Left lung (tissue), 10 donors: Measurements from ENCODE around the gene HPGD. TPM values are rescaled to one million over a fixed set of nuclear protein-coding genes. Genes with fewer than 3 reads are reported as not detected.

ENCODE experiments used
- ATAC-seq: fragments of 200-7000 bp; cut with Tn5 transposase; one replicate; pipeline ENCODE4 v1.9.1; 2020; ENCODE audit warnings: moderate library complexity
- DNase-seq, 4 donors: peaks; one replicate each; pipeline ENCODE4 v3.0.0-alpha.2; 2013 to 2020
- H3K27ac ChIP-seq, 2 donors: fragments of 200-600 bp; sonication (generic) in 1 of 2; one replicate each; pipeline versions ENCODE4 v1.5.0 to v1.8.0; 2020 to 2021
- H3K27me3 ChIP-seq, 2 donors: fragments of 200-600 bp; sonication (generic) in 1 of 2; one replicate each; pipeline versions ENCODE4 v1.5.0 to v1.8.0; 2020 to 2021
- H3K36me3 ChIP-seq, 2 donors: fragments of 200-600 bp; sonication (generic) in 1 of 2; one replicate each; pipeline versions ENCODE4 v1.5.0 to v1.8.0; 2020 to 2021
- H3K4me1 ChIP-seq, 2 donors: fragments of 200-600 bp; one replicate each; pipeline ENCODE4 v1.8.0; 2021
- H3K4me3 ChIP-seq, 2 donors: fragments of 200-600 bp; sonication (generic) in 1 of 2; one replicate each; pipeline versions ENCODE4 v1.5.0 to v1.8.0; 2020 to 2021; ENCODE audit warnings: mild to moderate bottlenecking in 1 of 2
- H3K9me3 ChIP-seq, 2 donors: fragments of 200-600 bp; sonication (generic) in 1 of 2; one replicate each; pipeline versions ENCODE4 v1.5.0 to v1.8.0; 2020 to 2021
- CTCF ChIP-seq, 2 donors: fragments of 200-600 bp; sonication (generic) in 1 of 2; IDR thresholded peaks; one replicate each; pipeline versions ENCODE4 v1.5.0 to v1.8.0; 2021; ENCODE audit warnings: antibody characterized with exemption in 2 of 2
- intact Hi-C, 2 donors: fragments of 100-400 bp; cut with DNase I; formaldehyde crosslinking; loops; one replicate each; pipeline versions ENCODE4 v1.11.2 to v1.14.2; 2022
- polyA plus RNA-seq, 6 donors: library from polyadenylated mRNA; unstranded; fragments of 120-200 nt; gene quantifications; one replicate each; pipeline ENCODE4 v1.2.1, GENCODE V29; 2013; ENCODE audit not compliant: insufficient read length in 6 of 6
- total RNA-seq, 2 donors: library from RNA; stranded (reverse); fragmentation: NEBNext Ultra II Directional; extraction: Animal tissue kit (Norgen Biotek cat#: 25700); gene quantifications; one replicate each; pipeline ENCODE4 v1.2.1, GENCODE V29; 2021
- donor health status: DM: no; HTN: yes; CAD: no.
- donor health status: DM: no; HTN: no; CAD: no.

Gene HPGD
- total and polyA plus RNA-seq, 8 donors: 45.4 to 169 (median 124) TPM

GRCh38 chr4:174532445-174532844, 10.2 kb upstream of the HPGD start:
- no peaks in the 10 kb centered on the region for H3K36me3 ChIP-seq
- H3K9me3 ChIP-seq: no peaks in the 10 kb centered on the region
- no peaks in the 10 kb centered on the region for H3K4me1 ChIP-seq
- no peak for TF ChIP-seq CTCF (IDR thresholded peaks at IDR 0.05)
- DNase-seq (no peak), ATAC-seq (no peak)
- H3K27me3 ChIP-seq: no peaks in the 10 kb centered on the region
- intact Hi-C loops: no loop called here
- no peak overlapping the region for H3K4me3 ChIP-seq
- H3K27ac ChIP-seq: no peak overlapping the region

GRCh38 chr4:174531486-174531885, 9.2 kb upstream of the HPGD start:
- DNase-seq (no peak), ATAC-seq (no peak)
- no peaks in the 10 kb centered on the region for H3K36me3 ChIP-seq
- no peak overlapping the region for H3K27ac ChIP-seq
- H3K4me1 ChIP-seq: no peaks in the 10 kb centered on the region
- TF ChIP-seq CTCF (IDR thresholded peaks at IDR 0.05): no peak
- H3K4me3 ChIP-seq: no peak overlapping the region
- intact Hi-C loops: no loop called here
- no peaks in the 10 kb centered on the region for H3K27me3 ChIP-seq
- H3K9me3 ChIP-seq: no peaks in the 10 kb centered on the region

- TF ChIP-seq CTCF (IDR thresholded peaks at IDR 0.05): no peak
- intact Hi-C loops: no loop called here
- DNase-seq (no peak), ATAC-seq (no peak)
- Histone ChIP-seq H3K27ac (no peak overlapping the region), H3K36me3 (no peaks in the 10 kb centered on the region), H3K9me3 (no peaks in the 10 kb centered on the region), H3K27me3 (peaks cover 10 to 20% of the 10 kb centered on the region in 2 donors), H3K4me1 (peaks cover 0 to under 1% of the 10 kb centered on the region in 2 donors), H3K4me3 (no peak overlapping the region)
Measured at GRCh38 chr4:174528226-174528625, 5.9 kb upstream of the HPGD start.

- intact Hi-C loops: no loop called here
- Histone ChIP-seq H3K4me1 (peaks cover 5 to 8% of the 10 kb centered on the region in 2 donors), H3K4me3 (no peak overlapping the region), H3K36me3 (no peaks in the 10 kb centered on the region), H3K9me3 (no peaks in the 10 kb centered on the region), H3K27me3 (peaks cover 16 to 35% of the 10 kb centered on the region in 2 donors), H3K27ac (no peak overlapping the region)
- ATAC-seq: no peak
- TF ChIP-seq CTCF (IDR thresholded peaks at IDR 0.05): no peak
- no peak for DNase-seq
Measured at GRCh38 chr4:174526731-174527130, 4.4 kb upstream of the HPGD start.

- Histone ChIP-seq H3K9me3 (no peaks in the 10 kb centered on the region), H3K36me3 (no peaks in the 10 kb centered on the region), H3K27ac (no peak overlapping the region), H3K4me1 (peaks cover 10 to 21% of the 10 kb centered on the region in 2 donors), H3K27me3 (peaks cover 16 to 39% of the 10 kb centered on the region in 2 donors), H3K4me3 (no peak overlapping the region)
- no peak for TF ChIP-seq CTCF (IDR thresholded peaks at IDR 0.05)
- intact Hi-C loops: no loop called here
- ATAC-seq (no peak), DNase-seq (no peak)
Measured at GRCh38 chr4:174524242-174524641, 2.0 kb upstream of the HPGD start.
